ENCODE measurements around the gene RBL2.
"Not testable (repeated sequence)": the region's sequence is repeated elsewhere in the genome, so short reads cannot be mapped to it uniquely, and the experiment has no call there.

The RBL2 gene

DNA sequence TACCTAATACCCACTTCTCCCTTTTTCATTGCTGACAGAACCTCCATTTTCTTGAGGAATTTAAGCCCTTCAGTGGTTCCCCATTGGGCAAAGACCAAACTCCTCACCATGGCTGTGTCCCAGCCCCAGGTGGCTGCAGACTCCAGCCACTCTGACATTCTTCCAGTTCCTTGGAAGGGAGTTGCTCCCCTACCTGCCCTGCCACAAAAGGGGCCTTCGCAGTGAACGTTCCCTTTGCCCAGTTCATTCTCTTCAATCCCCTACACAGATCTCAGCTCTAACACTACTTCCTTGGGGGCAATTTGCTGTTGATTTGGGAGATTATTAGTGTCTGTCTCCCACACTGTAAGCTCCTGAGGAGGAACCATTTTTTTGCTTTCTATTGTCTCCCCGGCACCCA, 72.0 kb downstream of the RBL2 start:
- DNase-seq = no peak

DNA sequence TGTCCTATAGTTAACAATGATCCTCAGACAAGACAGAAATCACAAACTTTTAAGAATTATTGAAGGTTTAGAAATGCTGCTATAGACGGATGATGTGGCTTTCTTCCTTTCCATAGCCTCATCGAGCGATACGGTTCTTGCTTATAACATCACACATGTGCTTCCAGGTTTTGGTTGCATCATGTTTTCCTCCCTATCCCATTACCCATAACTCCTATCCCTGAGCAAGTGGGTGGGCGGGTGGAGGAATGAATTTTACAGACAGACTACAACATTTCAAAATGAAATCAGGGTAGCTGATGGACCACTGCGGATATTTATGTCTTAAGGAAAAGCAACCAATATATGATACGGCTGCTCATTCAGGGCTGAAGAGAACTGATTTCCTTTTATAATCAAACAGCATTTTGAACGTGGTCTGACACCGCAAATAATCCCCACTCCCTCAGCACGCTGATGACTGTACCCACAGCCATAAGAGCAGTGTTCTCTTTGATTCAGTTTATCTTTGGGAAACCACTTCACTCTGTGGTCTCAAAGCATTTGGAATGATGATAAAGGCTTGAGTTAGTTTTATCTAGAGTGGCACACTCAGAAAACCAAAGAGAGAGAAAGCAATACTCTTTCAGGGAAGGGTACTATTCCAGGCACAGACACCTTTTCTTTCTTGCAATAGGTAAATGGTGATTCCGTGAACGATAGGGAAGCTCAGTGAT, 73.4 kb downstream of the RBL2 start:
- DNase-seq = no peak

DNA sequence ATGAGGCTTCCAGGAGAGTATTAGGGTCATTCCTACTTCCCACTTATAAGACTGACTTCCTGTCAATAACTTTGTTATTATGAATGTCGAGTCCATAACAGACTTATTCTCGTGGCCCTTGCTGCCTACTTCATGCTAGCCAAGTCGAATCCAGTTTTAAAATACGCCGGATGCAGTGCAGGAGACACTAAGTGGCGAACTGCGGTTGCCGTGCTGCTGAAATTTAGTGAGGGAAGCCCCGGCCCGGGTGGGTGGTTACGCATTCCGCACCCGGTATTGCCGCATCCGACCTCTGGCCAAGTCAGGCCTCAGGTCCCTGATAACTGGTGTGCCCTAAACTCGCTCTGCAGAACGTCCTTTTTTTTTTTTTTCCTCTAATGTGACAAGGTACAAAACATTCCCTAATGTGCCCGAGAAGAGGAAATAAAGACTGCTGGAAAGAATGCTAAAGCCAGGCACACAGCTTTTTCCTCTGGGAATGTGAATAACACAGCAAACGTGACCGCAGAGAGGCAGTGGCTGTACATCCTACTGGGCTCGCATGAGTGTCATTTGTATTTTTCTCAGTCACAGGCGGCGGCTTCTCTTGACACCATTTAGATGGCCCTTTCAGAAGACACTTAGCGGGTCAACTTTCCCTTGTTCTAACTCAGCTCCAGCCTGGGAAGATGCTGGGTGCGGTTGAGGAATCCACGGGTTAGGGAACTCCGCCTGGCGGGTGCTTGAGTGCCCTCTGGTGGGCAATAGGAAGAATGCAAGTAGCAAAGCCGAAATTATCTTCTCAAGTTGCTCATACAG, 75.8 kb downstream of the RBL2 start:
- DNase-seq = peak; percentile 46 to 67

DNA sequence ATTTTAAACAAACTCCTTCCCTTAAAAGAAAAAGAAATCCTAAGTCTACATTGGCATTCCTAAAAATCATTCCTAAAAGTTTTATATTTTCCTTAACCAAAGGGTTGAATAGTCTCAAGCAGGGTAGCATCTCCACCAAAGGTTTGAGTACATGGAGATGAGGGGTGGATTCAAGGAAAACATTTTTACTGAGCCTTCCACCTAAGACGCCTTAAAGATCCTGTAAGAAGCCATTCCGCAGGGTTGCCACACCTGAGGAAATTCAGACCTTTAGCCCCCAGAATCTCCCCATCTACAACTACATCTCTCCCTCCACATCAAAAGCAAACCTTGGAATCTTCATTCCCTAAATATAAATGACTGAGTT, 76.4 kb downstream of the RBL2 start:
- no peak for DNase-seq

DNA sequence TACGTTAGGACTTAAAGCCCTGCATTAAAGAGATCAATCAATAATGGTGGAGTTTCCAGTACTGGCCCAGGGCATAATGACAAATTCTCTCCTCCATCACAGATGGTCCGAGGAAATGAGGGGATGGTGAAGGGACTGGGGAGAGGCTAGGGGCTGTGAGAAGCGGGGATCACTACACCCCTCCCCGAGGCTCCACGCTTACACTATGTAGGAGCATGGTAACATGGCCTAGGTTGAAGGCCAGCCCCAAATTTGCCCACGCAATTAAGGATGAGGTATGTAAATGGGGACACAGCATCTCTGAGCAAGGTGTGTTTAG, 76.8 kb downstream of the RBL2 start:
- no peak for DNase-seq

DNA sequence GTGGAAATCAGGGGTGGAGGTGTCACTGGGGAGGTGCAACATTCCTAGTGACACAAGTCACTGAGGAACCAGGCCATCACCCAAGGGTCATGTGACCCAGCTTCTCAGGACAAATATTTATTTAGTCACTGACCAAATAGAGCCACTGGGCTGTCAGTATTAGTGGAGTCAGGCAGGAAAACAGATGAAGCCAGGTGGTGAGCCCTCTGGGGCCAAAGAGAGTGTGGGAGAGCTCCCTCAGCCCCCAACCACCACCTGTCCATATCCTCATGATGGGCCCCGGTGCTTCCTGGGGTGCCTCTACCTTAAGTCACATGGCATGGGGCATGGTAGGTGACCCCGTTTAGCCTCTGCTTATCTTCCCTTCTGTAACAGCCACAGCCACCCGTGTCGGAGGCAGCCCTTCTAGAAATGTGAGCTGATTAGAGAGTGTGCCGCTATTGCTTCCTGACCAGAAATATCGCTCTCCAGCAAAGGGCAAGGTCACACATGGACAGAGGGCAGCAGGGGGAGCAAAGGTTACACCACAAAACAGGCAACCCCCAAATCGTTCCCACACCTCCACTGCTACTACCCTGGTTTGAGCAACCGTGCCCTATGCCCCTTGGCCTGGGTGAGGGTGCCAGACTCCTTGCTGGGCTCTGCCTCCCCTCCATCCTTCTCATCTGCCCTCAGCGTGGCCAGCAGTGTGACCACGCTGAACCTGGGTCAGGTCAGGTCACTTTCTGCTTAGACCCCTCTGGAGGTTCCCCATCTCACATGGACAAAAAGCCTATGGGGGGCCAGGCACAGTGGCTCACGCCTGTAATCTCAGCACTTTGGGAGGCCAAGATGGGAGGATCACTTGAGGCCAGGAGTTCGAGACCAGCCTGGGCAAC, 77.4 kb downstream of the RBL2 start:
- no peak for DNase-seq

DNA sequence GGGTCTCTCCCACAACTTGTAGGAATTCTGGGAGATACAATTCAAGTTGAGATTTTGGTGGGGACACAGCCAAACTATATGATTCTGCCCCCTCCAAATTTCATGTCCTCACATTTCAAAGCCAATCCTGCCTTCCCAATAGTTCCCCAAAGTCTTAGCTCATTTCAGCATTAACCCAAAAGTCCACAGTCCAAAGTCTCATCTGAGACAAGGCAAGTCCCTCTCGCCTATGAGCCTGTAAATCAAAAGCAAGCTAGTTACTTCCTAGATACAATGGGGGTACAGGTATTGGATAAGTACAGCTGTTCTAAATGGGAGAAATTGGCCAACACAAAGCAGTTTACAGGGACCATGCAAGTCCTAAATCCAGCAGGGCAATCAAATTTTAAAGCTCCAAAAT, 78.5 kb downstream of the RBL2 start:
- DNase-seq = not testable (repeated sequence)

DNA sequence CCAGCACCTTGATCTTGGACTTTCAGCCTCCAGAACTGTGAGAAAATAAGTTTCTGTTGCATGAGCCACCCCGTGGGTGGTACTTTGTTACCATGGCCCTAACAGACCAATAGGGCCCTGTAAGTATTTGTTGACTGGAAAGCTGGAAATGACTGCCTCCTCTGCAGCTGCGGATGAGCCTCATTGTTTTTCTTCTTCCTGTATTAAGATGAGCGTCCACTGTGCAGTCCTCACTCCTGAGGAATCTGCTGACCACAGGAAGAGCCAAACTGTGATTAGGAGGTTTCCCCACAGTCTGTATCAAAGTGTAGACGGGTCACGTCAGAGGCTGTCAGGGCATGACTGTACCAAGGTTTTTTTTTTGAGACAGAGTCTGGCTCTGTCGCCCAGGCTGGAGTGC, 81.0 kb downstream of the RBL2 start:
- no peak for DNase-seq

DNA sequence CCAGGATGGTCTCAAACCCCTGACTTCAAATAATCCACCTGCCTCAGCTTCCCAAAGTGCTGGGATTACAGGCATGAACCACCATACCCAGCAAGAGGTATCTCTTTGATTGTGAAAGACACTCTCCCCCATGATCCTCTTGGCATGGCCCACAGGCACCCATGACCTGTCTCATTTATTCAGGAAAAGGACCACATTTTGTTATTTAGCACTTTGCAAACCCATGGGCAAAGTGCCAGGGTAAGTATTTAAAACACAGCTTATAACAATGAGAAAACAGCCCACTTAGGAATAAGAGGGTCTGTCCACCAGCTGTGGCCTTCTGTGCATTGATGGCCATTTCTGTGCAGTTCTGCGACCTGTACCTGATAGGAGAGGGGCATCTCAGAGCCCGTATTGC, 81.5 kb downstream of the RBL2 start:
- no peak for DNase-seq

DNA sequence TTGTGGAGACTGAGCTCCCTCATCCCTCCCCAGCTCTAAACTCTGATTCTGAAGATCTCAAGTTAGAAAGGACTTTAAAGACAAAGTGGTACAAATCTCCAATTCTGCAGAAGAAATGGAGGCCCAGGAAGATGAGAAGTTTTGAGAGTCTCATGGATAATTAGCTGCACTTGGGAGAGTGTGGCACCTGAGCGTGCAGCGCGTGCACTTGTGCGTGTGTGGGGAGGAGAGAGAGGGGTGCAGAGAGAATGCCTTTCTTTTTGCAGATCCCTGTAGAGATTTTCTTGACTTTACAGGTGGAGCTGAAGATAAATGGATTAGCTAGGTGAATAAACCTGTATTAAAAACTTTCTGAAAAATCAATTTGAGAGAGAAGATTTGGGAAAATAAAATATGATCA, 83.6 kb downstream of the RBL2 start:
- no peak for DNase-seq

DNA sequence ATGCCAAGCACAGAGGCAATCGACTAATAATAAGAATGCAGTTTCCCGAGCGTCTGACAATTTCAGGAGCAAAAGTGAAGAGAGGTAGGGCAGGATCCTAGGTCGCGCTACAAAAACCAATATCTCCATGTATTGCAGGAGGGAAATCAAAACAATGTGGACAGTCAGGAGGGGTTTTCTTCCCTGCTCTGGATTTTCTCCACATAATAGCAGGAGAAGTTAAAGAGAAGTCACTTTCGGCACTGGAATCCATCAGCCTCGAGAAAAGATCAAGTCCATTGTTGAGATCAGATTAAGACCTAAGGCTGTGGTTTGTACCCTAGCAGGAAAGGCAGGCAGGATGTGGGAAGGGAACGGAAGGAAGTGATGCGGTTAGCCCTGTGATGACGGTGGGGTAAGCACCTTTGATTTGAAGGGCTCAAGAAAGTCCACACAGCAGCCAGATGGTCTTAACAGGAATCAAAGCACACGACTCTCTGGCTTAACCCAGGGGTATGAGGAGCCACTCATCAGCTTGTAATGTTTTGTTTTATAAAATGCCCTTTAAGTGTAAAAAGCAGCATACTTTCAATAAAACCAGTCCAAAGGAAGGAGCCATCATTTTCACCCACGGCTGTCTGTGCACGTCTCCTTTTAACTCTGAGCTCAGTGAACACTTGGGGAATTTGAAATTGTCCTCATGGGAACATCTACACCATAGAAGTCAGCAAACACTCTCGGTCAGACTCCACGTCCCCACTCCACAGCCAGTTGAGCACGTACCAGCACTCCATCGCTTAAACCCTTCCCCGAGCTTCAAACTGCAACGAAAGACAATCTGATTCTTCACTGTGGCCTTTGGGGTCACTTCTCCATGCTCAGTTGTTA, 84.5 kb downstream of the RBL2 start:
- peak; percentile 80 to 86 for DNase-seq

DNA sequence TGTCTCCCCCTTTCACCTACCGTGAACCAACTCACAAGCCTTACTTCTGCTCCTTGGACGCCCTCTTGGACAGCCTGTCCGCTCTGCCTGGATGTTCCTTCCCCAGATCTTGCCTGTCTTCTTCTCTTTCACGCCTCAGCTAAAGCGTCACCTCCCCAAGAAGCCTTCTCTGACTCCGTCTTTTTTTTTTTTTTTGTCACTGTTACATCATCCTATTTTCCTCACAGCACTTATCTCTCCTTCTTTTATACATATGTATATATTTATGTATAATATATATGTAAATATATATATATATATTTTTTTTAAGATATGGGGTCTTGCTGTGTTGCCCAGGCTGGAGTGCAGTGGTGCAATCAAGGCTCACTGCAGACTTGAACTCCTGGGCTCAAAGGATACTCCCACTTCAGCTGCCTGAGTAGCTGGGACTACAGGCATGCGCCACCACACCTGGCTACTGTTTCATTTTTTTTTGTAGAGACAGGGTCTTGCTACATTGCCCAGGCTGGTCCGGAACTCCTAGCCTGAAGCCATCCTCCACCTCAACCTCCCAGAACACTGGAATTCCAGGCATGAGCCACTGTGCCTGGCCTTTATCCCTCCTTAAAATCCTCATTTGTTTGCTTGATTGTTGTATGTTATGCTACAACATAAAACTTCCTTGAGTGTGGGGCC, 85.3 kb downstream of the RBL2 start:
- peak in 1 of 2 donors; percentile 28 for DNase-seq

DNA sequence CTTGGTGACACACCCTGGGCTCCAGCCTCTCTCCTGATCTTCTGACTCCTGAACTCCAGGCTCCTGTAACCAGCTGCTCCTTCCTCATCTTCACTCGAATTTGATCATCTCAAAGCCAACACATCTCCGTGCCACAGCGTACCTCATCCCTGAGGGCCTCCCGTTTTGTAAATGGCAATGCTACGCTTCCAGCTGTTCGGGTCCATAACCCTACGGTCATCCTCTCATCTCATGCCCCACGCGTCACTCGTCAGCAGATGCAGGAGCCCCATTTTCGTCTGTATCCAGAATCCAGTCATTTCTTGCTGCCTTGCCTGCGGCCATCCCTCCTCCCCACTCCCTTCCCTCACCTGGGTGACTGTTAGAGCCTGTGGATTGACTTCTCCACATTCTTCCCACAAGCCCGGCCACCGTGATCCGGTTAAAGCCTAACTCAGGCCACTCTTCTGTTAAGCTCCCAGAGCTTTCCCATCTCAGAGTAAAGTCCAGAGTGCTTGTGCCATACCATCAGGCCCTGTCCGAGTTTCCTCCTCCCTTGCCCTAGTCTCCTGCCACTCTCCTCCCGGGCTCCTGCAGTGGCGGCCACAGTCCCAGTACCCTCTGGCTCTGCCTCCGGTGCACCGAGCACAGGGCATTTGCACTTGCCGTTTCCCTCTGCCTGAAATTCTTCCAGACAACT, 89.0 kb downstream of the RBL2 start:
- DNase-seq = no peak

DNA sequence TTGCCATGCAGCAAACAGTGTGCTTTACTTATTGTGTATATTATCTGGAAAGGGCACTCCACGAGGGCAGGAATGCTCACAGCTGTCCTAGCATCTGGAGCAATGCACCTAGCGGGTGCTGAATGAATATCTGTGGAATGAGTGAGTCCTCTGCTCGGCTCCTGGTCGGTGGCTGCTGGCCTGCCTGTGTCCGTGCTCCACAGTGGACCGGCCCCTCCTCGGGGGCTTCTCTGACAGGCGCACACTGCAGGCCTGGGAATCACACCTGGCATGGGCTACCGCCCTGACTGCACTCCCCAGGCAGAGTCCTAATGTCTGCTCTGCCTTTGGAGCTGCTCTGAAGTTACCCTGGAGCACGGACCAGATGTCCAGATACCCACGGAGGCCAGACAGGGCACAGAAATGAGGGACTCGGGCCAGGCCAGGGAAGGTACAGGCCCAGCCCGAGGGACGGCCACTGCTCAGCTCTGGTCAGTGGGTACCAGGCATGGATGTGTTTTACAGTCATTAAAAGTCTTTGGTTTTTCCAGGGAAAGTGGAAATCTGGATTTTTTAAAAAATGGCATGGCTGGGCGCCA, 89.8 kb downstream of the RBL2 start:
- DNase-seq = no peak

DNA sequence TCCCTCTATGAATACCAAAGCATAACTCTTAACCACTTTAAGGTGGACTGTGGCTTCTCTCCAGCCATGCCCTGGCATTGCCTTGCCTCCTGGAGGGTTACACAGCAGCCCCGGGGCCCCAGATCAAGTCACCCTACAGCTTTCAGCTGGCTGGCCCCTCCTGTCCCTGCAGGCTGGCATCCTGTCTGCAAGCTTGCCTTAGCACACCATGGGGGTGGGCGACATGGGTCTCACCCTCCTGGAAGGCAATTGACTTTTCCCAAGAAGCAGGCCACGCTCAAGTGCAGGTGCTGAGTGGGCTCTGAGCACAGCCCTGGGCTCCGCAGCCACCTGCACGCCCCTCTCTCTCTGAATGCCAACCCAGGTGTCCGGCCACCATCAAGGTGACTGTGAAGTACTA, 94.5 kb downstream of the RBL2 start:
- DNase-seq = no peak

DNA sequence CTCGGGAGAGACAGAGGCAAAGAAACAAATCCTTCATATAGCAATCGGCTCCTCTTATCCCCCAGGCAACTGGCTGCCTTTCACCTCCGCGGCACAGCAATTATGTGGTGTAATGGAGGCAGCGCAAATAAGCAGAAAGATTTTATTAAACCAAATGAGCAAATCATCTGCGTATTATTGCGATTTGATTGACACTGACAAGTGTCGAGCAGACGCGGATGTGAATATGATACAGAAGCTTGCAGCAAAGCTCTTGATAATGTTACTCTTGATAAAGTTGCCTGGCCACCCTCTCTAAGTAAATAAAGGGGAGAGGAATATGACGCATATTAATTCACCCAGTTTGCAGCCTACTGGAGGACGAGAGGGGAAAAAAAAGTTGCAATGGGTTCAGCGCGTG, 95.2 kb downstream of the RBL2 start:
- no peak for DNase-seq

DNA sequence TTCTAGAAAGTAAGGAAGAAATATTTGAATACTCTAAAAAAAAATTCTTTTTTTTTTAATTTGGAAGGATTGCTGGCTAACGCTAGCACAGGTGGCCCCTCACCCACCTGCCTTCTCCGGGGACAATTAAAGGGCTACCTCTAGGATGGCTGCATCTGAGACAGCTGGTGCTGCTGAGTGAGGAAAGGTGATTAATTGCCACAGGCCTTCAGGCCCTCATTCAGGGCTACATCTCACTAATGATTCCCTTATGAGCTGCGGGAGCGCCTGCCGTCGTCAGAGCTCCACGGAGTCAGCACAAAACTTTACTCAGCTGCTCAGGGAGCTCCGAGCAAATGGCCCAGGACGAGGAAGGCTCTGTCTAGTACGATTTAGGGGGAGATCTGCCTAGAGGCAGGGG, 95.8 kb downstream of the RBL2 start:
- DNase-seq = no peak

DNA sequence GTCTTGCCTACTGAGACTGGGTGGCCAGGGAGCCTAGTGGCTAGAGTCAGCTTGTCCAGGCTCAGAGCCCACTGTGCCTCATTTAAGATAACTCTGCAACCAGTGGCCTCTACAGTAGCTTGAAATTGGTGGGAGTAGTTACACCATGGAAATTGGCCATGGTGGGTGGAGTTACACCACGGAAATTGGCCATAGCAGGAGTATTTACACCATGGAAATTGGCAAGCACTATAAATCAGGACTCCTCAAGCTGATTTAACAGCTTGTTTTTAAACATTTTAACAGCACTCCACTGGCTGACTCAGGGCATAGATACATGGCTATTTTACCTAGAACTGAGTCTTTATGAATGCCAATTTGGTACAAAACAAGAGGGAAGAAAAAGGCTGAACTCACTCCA, 96.5 kb downstream of the RBL2 start:
- DNase-seq = no peak

DNA sequence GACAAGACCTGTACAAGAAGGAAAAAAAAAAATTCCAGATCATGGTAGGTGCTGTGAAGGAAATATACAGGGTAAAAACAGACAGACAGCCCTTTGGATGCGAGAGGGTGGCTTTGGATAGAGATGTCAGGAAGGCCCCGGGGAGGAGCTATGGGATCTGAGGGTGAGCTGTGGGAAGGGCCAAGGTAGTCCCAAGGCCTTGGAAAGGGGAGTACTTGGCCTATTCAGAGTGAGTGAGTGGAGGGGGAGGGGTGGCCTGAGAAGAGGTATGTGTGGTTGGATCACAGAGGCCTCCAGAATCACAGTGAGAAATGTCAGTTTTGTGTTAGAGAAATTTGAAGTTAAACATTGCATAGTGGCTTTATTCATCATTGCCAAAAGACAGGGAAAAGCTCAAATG, 99.9 kb downstream of the RBL2 start:
- no peak for DNase-seq

DNA sequence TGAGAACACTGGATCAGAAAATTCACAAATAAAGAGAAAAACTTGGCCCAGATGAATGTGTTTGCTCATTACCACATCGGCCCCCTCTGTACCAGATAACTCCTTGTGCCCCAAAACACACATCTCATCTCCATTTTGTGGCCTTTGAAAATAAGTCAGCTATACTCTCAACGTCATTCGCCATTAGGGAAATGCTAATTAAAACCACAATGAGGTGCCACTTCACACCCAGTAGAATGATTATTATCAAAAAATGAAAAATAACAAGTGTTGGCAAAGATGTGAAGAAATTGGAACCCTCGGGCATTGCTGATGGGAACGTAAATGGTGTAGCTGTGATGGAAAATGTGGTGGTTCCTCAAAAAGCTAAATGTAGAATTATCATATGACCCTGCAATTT, 103.4 kb downstream of the RBL2 start:
- DNase-seq = peak in 1 of 2 donors; percentile 40

DNA sequence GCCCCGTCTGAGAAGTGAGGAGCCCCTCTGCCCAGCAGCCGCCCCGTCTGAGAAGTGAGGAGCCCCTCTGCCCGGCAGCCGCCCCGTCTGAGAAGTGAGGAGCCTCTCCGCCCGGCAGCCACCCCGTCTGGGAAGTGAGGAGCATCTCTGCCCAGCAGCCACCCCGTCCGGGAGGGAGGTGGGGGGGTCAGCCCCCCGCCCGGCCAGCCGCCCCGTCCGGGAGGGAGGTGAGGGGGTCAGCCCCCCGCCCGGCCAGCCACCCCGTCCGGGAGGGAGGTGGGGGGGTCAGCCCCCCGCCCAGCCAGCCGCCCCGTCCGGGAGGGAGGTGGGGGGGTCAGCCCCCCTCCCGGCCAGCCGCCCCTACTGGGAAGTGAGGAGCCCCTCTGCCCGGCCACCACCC, 105.1 kb downstream of the RBL2 start:
- not testable (repeated sequence) for DNase-seq
